H1 (cell line): ENCODE results near the gene TOP3B. TPM values are rescaled to one million over a fixed set of nuclear protein-coding genes. Genes with fewer than 3 reads are reported as not detected.

Experiments
- CTCF ChIA-PET: fragments of 300-600 bp; sonication (Branson Sonifier 250); formaldehyde crosslinking; loops from one replicate; lab custom pipeline; 2021; ENCODE audit not compliant: partially characterized antibody; lab: Charles Lee
- POLR2A ChIA-PET: fragments of 300-600 bp; sonication (Branson Sonifier 250); formaldehyde crosslinking; loops from one replicate; lab custom pipeline; 2021; ENCODE audit warnings: inconsistent platforms; ENCODE audit not compliant: partially characterized antibody; lab: Charles Lee
- DNase-seq, 2 experiments: peaks; one replicate each; pipeline versions ENCODE4 v3.0.0 to v3.0.0-alpha.2; 2010 to 2022; ENCODE audit warnings: low spot score in 2 of 2, low read depth in 1 of 2, mixed read lengths in 1 of 2
- FAIRE-seq: peaks from 2 replicates; lab custom pipeline; 2011; peaks lifted over from hg19 to GRCh38; lab: Jason Lieb, UNC
- H2AFZ ChIP-seq: 2 replicates; pipeline ENCODE4 v1.8.1; 2012; ENCODE audit warnings: low read length, inconsistent platforms
- H2AK5ac ChIP-seq: 2 replicates; pipeline ENCODE4 v1.6.1; 2013; ENCODE audit warnings: low read depth, low read length
- H2BK120ac ChIP-seq: replicated peaks from 2 replicates; pipeline ENCODE3; 2013; ENCODE audit warnings: low read depth, low read length, inconsistent platforms
- H2BK12ac ChIP-seq: 2 replicates; pipeline ENCODE4 v1.6.1; 2013; ENCODE audit warnings: low read depth, low read length
- H2BK15ac ChIP-seq: 2 replicates; pipeline ENCODE4 v1.6.1; 2013; ENCODE audit warnings: low read length
- H2BK20ac ChIP-seq: 2 replicates; pipeline ENCODE4 v1.6.1; 2013; ENCODE audit warnings: low read length
- H2BK5ac ChIP-seq: 2 replicates; pipeline ENCODE4 v1.6.1; 2013; ENCODE audit warnings: low read depth, low read length
- H3K14ac ChIP-seq: 2 replicates; pipeline ENCODE4 v1.6.1; 2013; ENCODE audit warnings: inconsistent platforms; ENCODE audit not compliant: insufficient read length
- H3K18ac ChIP-seq: 2 replicates; pipeline ENCODE4 v1.6.1; 2013; ENCODE audit warnings: low read length; ENCODE audit errors: extremely low read depth
- H3K23ac ChIP-seq: 2 replicates; pipeline ENCODE4 v1.6.1; 2013; ENCODE audit warnings: inconsistent platforms; ENCODE audit not compliant: insufficient read length
- H3K23me2 ChIP-seq: 2 replicates; pipeline ENCODE4 v1.6.1; 2013; ENCODE audit warnings: low read depth, low read length
- H3K27ac ChIP-seq: 2 replicates; pipeline ENCODE4 v1.6.1; 2011; ENCODE audit warnings: low read depth, low read length, inconsistent platforms
- H3K27me3 ChIP-seq, 4 experiments: replicated peaks in 1 of 4; 1 replicate in 1 of 4; 2 replicates in 3 of 4; pipeline versions ENCODE4 v1.6.1 to v1.8.1; 2011 to 2013; ENCODE audit warnings: low read length in 3 of 4, mild to moderate bottlenecking in 3 of 4, inconsistent platforms in 2 of 4, mixed read lengths in 2 of 4, moderate library complexity in 1 of 4; ENCODE audit not compliant: control insufficient read depth in 3 of 4, insufficient read depth in 3 of 4; ENCODE audit errors: extremely low read depth in 1 of 4
- H3K36me3 ChIP-seq, 4 experiments: 2 replicates each; pipeline versions ENCODE4 v1.6.1 to v1.8.1; 2011 to 2013; ENCODE audit warnings: mild to moderate bottlenecking in 4 of 4, low read length in 3 of 4, moderate library complexity in 2 of 4, control low read depth in 1 of 4, inconsistent platforms in 1 of 4; ENCODE audit not compliant: insufficient read depth in 4 of 4, control insufficient read depth in 2 of 4
- H3K4ac ChIP-seq: replicated peaks from 2 replicates; pipeline ENCODE3; 2013; ENCODE audit warnings: low read length, low read depth, mixed read lengths, inconsistent platforms; ENCODE audit not compliant: insufficient read length
- H3K4me1 ChIP-seq, 4 experiments: replicated peaks in 1 of 4; 1 replicate in 1 of 4; 2 replicates in 3 of 4; pipeline versions ENCODE4 v1.6.1 to v1.8.1; 2011 to 2013; ENCODE audit warnings: low read length in 3 of 4, inconsistent platforms in 2 of 4, mixed read lengths in 1 of 4; ENCODE audit not compliant: insufficient read depth in 4 of 4, control insufficient read depth in 3 of 4
- H3K4me2 ChIP-seq, 2 experiments: 2 replicates each; pipeline versions ENCODE4 v1.6.1 to v1.8.1; 2011 to 2013; ENCODE audit warnings: low read depth in 2 of 2, low read length in 2 of 2, control low read depth in 1 of 2, inconsistent platforms in 1 of 2, mild to moderate bottlenecking in 1 of 2; ENCODE audit not compliant: insufficient read depth in 1 of 2
- H3K4me3 ChIP-seq, 4 experiments: fragments of 200-600, 300-600 bp in 1 of 4; sonication (generic), shearing (Covaris generic), sonication (Bioruptor Twin) in 1 of 4; 2 replicates each; pipeline versions ENCODE4 v1.5.1 to v1.8.1; 2011 to 2016; ENCODE audit warnings: low read length in 4 of 4, low read depth in 3 of 4, control low read depth in 2 of 4, inconsistent platforms in 2 of 4, mild to moderate bottlenecking in 2 of 4, mixed read lengths in 1 of 4, moderate library complexity in 1 of 4; ENCODE audit not compliant: insufficient read depth in 2 of 4; ENCODE audit errors: extremely low read depth in 1 of 4
- H3K56ac ChIP-seq: replicated peaks from 2 replicates; pipeline ENCODE3; 2013; ENCODE audit warnings: low read depth, mild to moderate bottlenecking, mixed read lengths, low read length, inconsistent platforms; ENCODE audit not compliant: insufficient read length
- H3K79me1 ChIP-seq: 2 replicates; pipeline ENCODE4 v1.6.1; 2013; ENCODE audit warnings: low read depth, low read length, control low read depth
- H3K79me2 ChIP-seq, 2 experiments: 2 replicates each; pipeline versions ENCODE4 v1.6.1 to v1.8.1; 2012 to 2013; ENCODE audit warnings: low read length in 2 of 2, mild to moderate bottlenecking in 2 of 2, inconsistent platforms in 1 of 2; ENCODE audit not compliant: insufficient read depth in 2 of 2, control insufficient read depth in 1 of 2
- H3K9ac ChIP-seq, 4 experiments: replicated peaks in 1 of 4; 1 replicate in 1 of 4; 2 replicates in 3 of 4; pipeline versions ENCODE4 v1.6.1 to v1.8.1; 2011 to 2013; ENCODE audit warnings: low read depth in 3 of 4, low read length in 3 of 4, control low read depth in 2 of 4, mild to moderate bottlenecking in 2 of 4, moderate library complexity in 2 of 4, inconsistent platforms in 1 of 4; ENCODE audit errors: extremely low read depth in 1 of 4
- H3K9me3 ChIP-seq, 2 experiments: 2 replicates each; pipeline versions ENCODE4 v1.6.1 to v1.8.1; 2012 to 2013; ENCODE audit warnings: mild to moderate bottlenecking in 2 of 2, moderate library complexity in 2 of 2, control low read depth in 1 of 2, inconsistent platforms in 1 of 2, low read depth in 1 of 2, low read length in 1 of 2, mixed read lengths in 1 of 2; ENCODE audit not compliant: insufficient read depth in 2 of 2
- H4K20me1 ChIP-seq, 2 experiments: replicated peaks in 1 of 2; 2 replicates each; pipeline versions ENCODE3 to v1.8.1; 2011 to 2013; ENCODE audit warnings: inconsistent platforms in 2 of 2, low read length in 2 of 2, mild to moderate bottlenecking in 1 of 2; ENCODE audit not compliant: insufficient read depth in 2 of 2, control insufficient read depth in 1 of 2
- H4K5ac ChIP-seq: 2 replicates; pipeline ENCODE4 v1.6.1; 2013; ENCODE audit warnings: low read length, low read depth, mixed read lengths, inconsistent platforms; ENCODE audit not compliant: insufficient read length
- H4K8ac ChIP-seq: 2 replicates; pipeline ENCODE4 v1.8.0; 2013; ENCODE audit warnings: mild to moderate bottlenecking, moderate library complexity, low read length, inconsistent platforms; ENCODE audit not compliant: insufficient read depth; ENCODE audit errors: extremely low read depth
- H4K91ac ChIP-seq: replicated peaks from 2 replicates; pipeline ENCODE3; 2013; ENCODE audit warnings: low read length, mixed read lengths, inconsistent platforms; ENCODE audit not compliant: insufficient read length
- BCL11A ChIP-seq, 2 experiments: IDR thresholded peaks; one replicate each; pipeline ENCODE4 v1.6.1; 2011; ENCODE audit warnings: low read depth in 2 of 2, low read length in 2 of 2, mild to moderate bottlenecking in 2 of 2
- CHD2 ChIP-seq: IDR thresholded peaks from 2 replicates; pipeline ENCODE4 v1.6.1; 2012; ENCODE audit warnings: low read length, improper control_type of control experiment
- CTCF ChIP-seq, 3 experiments: IDR thresholded peaks; 1 replicate in 2 of 3; 2 replicates in 1 of 3; pipeline versions ENCODE4 v1.5.1 to v1.6.1; 2011; ENCODE audit warnings: low read length in 3 of 3, mild to moderate bottlenecking in 3 of 3, inconsistent platforms in 2 of 3, low read depth in 1 of 3, moderate library complexity in 1 of 3; ENCODE audit not compliant: insufficient read depth in 1 of 3; ENCODE audit errors: control extremely low read depth in 1 of 3
- EZH2 ChIP-seq: fragments of 200-600 bp; sonication (generic); IDR thresholded peaks from 2 replicates; pipeline ENCODE4 v1.7.1; 2012; ENCODE audit warnings: low read depth, mild to moderate bottlenecking, moderate library complexity, low read length, inconsistent platforms; ENCODE audit not compliant: severe bottlenecking
- JUN ChIP-seq: IDR thresholded peaks from 2 replicates; pipeline ENCODE4 v1.6.1; 2011; ENCODE audit warnings: low read depth, mild to moderate bottlenecking, improper control_type of control experiment, low read length
- NRF1 ChIP-seq: IDR thresholded peaks from 2 replicates; pipeline ENCODE4 v1.6.1; 2011; ENCODE audit warnings: mild to moderate bottlenecking, low read depth, low read length, improper control_type of control experiment
- SRF ChIP-seq: IDR thresholded peaks from 2 replicates; pipeline ENCODE4 v1.6.1; 2011; ENCODE audit warnings: mild to moderate bottlenecking, low read depth, low read length, moderate library complexity
- TAF7 ChIP-seq: optimal IDR thresholded peaks from 2 replicates; pipeline ENCODE3; 2011; ENCODE audit warnings: low read depth, mild to moderate bottlenecking, inconsistent platforms, low read length, moderate library complexity, borderline replicate concordance
- TEAD4 ChIP-seq: IDR thresholded peaks from 2 replicates; pipeline ENCODE4 v1.6.1; 2012; ENCODE audit warnings: low read depth, low read length, inconsistent platforms, mixed read lengths
- USF2 ChIP-seq: IDR thresholded peaks from 2 replicates; pipeline ENCODE4 v1.6.1; 2011; ENCODE audit warnings: low read length, improper control_type of control experiment
- YY1 ChIP-seq: IDR thresholded peaks from 2 replicates; pipeline ENCODE4 v1.6.1; 2011; ENCODE audit warnings: low read depth, mild to moderate bottlenecking, low read length
- WGBS, 2 experiments: shearing (Covaris generic) in 1 of 2; methylation state at CpG; one replicate each; pipeline versions ENCODE4 v1.1.6 to v1.1.7; 2013 to 2015; ENCODE audit warnings: low lambda C conversion rate in 2 of 2, mixed read lengths in 2 of 2, inconsistent platforms in 1 of 2, low coverage in 1 of 2, missing lambda C conversion rate in 1 of 2; ENCODE audit not compliant: insufficient replicate concordance in 2 of 2, insufficient coverage in 1 of 2, insufficient read length in 1 of 2; ENCODE audit errors: extremely low coverage in 1 of 2, missing lambda C conversion rate in 1 of 2; 5-methylcytosine and 5-hydroxymethylcytosine counted together
- polyA plus RNA-seq, 7 experiments: library from polyadenylated mRNA; depleted of rRNA in 3 of 7; stranded (reverse) in 5 of 7; unstranded in 2 of 7; fragments of >200 nt in 5 of 7; fragments of 200-250 nt in 2 of 7; gene quantifications; 1 replicate in 5 of 7; 2 replicates in 1 of 7; 4 replicates in 1 of 7; pipeline versions ENCODE4 v1.2.1 to v1.2.3, GENCODE V29; 2011 to 2013; ENCODE audit warnings: missing spikeins in 2 of 7, mixed read lengths in 2 of 7
- total RNA-seq: library from RNA; stranded (reverse); fragmentation: NEBNext Ultra II Directional; extraction: Animal tissue kit (Norgen Biotek cat#: 25700); gene quantifications from 2 replicates; pipeline ENCODE4 v1.2.1, GENCODE V29; 2021

Gene TOP3B
- total and polyA plus RNA-seq, 2 of the 8 experiments (the other 6 are each of a cell fraction or from before 2014, with no cell fraction given), result 30.4 to 52.8 TPM

DNA sequence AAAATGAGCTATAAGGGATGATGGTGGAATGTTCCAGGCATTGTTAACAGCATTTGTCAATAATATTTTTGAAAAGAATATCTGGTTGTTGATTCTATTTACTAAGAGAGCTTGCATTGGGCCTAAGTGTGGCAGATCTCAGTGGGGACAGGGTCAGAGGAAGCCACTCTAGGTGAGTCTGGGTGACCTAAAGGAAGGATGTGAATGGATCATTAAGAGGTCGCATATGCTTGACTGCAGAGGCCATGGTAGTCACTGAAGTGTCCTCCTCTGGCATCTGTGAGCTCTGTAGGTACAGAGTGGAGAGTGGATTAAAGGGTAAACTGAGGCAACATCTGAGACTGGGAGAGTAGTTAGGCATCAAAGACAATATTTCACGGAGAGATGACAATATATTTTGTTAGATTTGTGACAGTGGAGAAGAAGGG lies 37.9 kb upstream of the TOP3B start:
- peaks cover 0 to 5% (median 2%) of the 10 kb centered on the region in 4 experiments; a peak in 3 of 7 replicates for H3K4me1 ChIP-seq
- H3K79me2 ChIP-seq, result no peaks in the 10 kb centered on the region
- no peak overlapping the region for H2BK20ac ChIP-seq
- ChIA-PET POLR2A (no interaction called here), CTCF (interaction anchor here (1.2 to 1.5 kb wide), 3 partner anchors 9 to 24 kb away, joined by 3 read pairs; no protein-coding TSS in a partner anchor)
- H4K20me1 ChIP-seq, result no peaks in the 10 kb centered on the region
- no peak overlapping the region for H3K27ac ChIP-seq
- no peak overlapping the region for H3K56ac ChIP-seq
- WGBS, 2 experiments, result 81% methylated on average over 2 of the region's 2 CpGs; no CpG with 5 or more reads in 1 of the 2 experiments
- H3K9ac ChIP-seq, result no peak overlapping the region
- H2BK15ac ChIP-seq, result no peak overlapping the region
- H4K8ac ChIP-seq, result no peak overlapping the region
- no peak overlapping the region for H3K18ac ChIP-seq
- H3K27me3 ChIP-seq, result peaks cover 6 to 84% (median 70%) of the 10 kb centered on the region in 4 experiments
- H3K14ac ChIP-seq, result no peak overlapping the region
- H2BK120ac ChIP-seq, result no peak overlapping the region
- no peaks in the 10 kb centered on the region for H3K9me3 ChIP-seq
- H3K23ac ChIP-seq, result no peak overlapping the region
- H2BK12ac ChIP-seq, result no peak overlapping the region
- H2BK5ac ChIP-seq, result no peak overlapping the region
- H3K79me1 ChIP-seq, result no peaks in the 10 kb centered on the region
- no peak overlapping the region for H3K4me3 ChIP-seq
- H4K91ac ChIP-seq, result no peak overlapping the region
- H2AFZ ChIP-seq, result no peak overlapping the region
- FAIRE-seq, result no peak
- H3K23me2 ChIP-seq, result peaks cover 2% of the 10 kb centered on the region; the same call in 1 of the 2 replicates
- H3K36me3 ChIP-seq, result no peaks in the 10 kb centered on the region
- no peak overlapping the region for H3K4ac ChIP-seq
- no peak overlapping the region for H2AK5ac ChIP-seq
- H3K4me2 ChIP-seq, result no peak overlapping the region
- no peak for DNase-seq
- no peak overlapping the region for H4K5ac ChIP-seq
- TF ChIP-seq SRF, result no peak
- TF ChIP-seq BCL11A (IDR thresholded peaks at IDR 0.05; ENCODE audit: low read depth in 2 of 2, low read length in 2 of 2), result no peak
- TF ChIP-seq CHD2, result no peak
- no peak for TF ChIP-seq YY1
- no peak for TF ChIP-seq CTCF (IDR thresholded peaks at IDR 0.05; ENCODE audit: control extremely low read depth in 1 of 3, insufficient read depth in 1 of 3, low read depth in 1 of 3, low read length in 3 of 3)
- TF ChIP-seq EZH2, result no peak
- no peak for TF ChIP-seq NRF1
- no peak for TF ChIP-seq TEAD4
- no peak for TF ChIP-seq TAF7
- no peak for TF ChIP-seq USF2
- TF ChIP-seq JUN, result no peak
